IMR-90 (cell line): Measurements from ENCODE around the gene S1PR3.

Experiments
- BHLHE40 ChIP-seq: fragments of 150-350 bp; IDR thresholded peaks from 2 replicates; pipeline ENCODE4 v1.6.1; 2016; ENCODE audit warnings: mild to moderate bottlenecking, low read depth, low read length
- CEBPB ChIP-seq: IDR thresholded peaks from 2 replicates; pipeline ENCODE4 v1.6.1; 2012; ENCODE audit warnings: low read depth, low read length, improper control_type of control experiment
- CTCF ChIP-seq: conservative IDR thresholded peaks from 2 replicates; pipeline ENCODE4 v1.5.1; 2012; ENCODE audit warnings: mild to moderate bottlenecking, low read depth, low read length, improper control_type of control experiment
- MAZ ChIP-seq: IDR thresholded peaks from 2 replicates; pipeline ENCODE4 v1.6.1; 2012; ENCODE audit warnings: low read depth, mild to moderate bottlenecking, low read length, improper control_type of control experiment, moderate library complexity, borderline replicate concordance
- POLR2A ChIP-seq: IDR thresholded peaks from 2 replicates; pipeline ENCODE4 v1.6.1; 2012; ENCODE audit warnings: mild to moderate bottlenecking, low read depth, low read length
- RAD21 ChIP-seq: IDR thresholded peaks from 2 replicates; pipeline ENCODE4 v1.6.1; 2012; ENCODE audit warnings: low read length, improper control_type of control experiment
- RFX5 ChIP-seq: IDR thresholded peaks from 2 replicates; pipeline ENCODE4 v1.8.0; 2012; ENCODE audit warnings: low read depth, mild to moderate bottlenecking, low read length, moderate library complexity
- TF ChIP-seq, protein P1 (sequence below): fragments of 150-350 bp; IDR thresholded peaks from 2 replicates; pipeline ENCODE4 v1.6.1; 2017; ENCODE audit warnings: mild to moderate bottlenecking, antibody characterized with exemption, low read length, low read depth

GRCh38 chr9:89032173-89032572 lies 40.9 kb downstream of the S1PR3 start:
- TF ChIP-seq CEBPB: no peak
- TF ChIP-seq CTCF: no peak
- TF ChIP-seq RAD21: no peak
- no peak for TF ChIP-seq POLR2A
- no peak for TF ChIP-seq BHLHE40
- no peak for TF ChIP-seq MAZ
- TF ChIP-seq, protein P1, sequence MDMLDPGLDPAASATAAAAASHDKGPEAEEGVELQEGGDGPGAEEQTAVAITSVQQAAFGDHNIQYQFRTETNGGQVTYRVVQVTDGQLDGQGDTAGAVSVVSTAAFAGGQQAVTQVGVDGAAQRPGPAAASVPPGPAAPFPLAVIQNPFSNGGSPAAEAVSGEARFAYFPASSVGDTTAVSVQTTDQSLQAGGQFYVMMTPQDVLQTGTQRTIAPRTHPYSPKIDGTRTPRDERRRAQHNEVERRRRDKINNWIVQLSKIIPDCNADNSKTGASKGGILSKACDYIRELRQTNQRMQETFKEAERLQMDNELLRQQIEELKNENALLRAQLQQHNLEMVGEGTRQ: no peak
- no peak for TF ChIP-seq RFX5
